ENCODE measurements around the gene ABCA4. TPM values are rescaled to one million over a fixed set of nuclear protein-coding genes. Genes with fewer than 3 reads are reported as not detected.
A peak's percentile ranks its signal among the peaks of the same experiment; 100 is the strongest.
"Not testable (repeated sequence)": the region's sequence is repeated elsewhere in the genome, so short reads cannot be mapped to it uniquely, and the experiment has no call there.

Gene ABCA4
- polyA plus RNA-seq, 12 donors, result 0.20 to 2.3 (median 0.70) TPM; not detected in 2

DNA sequence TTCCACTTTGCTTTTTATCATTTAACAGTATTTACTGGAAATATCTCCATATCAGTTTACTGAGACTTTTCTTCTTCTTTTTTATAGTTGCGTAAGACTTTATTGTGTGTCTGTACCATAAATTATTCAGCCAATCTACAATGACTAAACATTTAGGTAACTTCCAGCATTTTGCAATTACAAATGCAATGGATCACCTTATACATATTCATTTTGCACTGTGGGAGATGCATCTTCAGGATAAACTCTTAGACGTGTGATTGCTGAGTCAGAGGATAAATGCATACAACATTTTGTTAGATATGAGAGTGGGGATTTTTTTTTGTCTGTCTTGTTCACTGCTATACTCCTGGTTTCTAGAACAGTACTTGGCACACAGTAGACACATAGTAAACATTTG, 116.0 kb downstream of the ABCA4 start:
- no peak for DNase-seq

DNA sequence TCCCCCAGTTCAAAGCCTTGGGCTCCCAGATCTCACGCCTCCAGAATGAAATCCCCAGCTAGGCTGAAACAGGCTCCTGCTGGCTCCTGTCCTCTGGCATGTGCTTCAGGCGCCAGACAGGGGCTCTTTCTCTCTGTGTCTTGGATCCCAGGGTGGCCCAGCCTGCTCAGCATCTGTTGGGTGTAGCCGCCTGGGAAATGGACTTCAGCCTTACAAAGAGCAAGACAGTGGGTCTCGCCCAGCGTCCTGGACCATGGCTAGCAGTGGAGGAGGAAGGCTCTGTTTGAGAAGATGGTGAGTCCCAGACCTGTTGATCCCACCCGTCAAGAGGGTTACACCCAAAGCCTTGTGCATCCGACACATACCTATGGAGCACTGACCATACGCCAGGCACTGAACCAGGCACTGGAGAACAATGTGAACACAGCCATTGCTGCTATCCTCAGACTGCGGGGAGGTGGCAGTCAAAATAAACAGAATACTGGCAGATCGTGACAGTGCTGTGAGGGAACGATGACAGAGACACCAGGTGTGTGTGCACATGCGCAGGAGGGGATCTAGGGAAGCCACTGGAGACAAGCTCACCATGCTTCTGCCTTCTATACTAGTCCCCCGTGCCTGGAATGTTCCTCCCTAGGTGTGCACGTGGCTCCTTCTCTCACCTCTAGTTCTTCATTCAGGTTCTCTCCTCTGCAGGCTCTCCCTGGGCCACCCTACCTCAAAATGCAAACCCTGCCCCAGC, 118.7 kb downstream of the ABCA4 start:
- no peak for DNase-seq

DNA sequence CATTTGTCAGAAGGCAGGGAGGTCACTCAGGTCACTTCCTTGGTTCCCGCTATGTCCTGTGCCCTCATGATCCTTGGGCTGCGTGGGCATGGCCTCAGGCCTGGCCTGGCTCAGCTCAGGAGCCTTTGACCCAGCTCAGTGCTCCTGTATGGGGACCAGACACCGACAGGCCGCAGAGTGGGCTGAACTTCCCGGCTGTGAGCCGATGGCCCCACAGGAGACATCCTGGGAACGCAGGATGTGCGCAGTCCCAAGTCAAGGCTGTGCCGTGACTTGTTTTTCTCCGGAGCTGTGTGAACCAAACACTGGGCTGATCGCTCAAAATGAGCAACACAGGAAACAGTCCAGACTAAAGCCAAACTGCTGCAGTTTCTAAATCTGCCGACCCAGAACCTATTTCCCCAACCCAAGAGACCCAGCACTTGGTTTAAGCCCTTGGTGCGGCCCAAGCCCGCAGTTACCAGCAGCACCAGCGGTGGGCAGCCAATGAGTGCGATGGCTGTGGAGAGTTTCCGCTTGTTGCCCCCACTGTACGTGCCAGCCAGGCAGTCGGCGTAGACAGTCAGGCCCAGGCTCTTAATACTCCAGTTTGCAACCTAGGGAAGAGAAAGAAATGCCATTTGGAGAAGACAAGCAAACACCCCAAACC, 119.4 kb downstream of the ABCA4 start:
- DNase-seq, result no peak

DNA sequence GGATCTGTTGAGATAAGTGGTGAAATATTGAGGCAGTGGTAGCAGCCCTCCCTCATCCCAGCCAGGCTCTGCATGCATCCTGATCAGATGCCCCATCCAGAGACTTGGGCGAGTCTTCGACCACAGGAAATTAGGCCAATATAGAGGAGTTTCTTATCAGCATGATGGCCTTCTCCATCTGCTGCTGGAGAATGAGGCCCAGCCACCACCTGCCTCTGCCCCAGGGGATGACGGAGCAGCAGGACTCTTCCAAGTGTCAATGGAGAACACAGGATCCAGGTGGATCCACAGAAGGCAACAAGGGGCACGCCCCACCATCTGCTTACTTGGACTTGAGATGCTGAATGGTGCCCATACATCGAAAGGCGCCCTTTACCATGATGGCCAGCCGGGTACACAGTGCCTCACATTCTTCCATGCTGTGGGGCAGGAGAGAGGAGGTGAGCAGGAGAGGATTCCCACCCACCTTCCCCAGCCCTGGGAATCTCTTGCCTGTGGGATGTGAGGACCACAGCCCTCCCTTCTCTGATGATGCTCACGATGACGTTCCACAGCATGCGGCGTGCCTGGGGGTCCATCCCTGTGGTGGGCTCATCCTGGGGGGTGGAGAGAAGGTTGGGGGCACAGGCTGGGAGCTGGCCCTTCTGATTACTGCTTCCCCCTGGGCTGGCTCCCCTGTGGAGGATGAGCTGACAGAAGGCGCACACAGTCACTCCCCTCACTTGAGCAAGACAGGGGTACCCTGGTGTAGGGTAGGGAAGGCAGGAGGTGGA, 120.3 kb downstream of the ABCA4 start:
- no peak for DNase-seq

DNA sequence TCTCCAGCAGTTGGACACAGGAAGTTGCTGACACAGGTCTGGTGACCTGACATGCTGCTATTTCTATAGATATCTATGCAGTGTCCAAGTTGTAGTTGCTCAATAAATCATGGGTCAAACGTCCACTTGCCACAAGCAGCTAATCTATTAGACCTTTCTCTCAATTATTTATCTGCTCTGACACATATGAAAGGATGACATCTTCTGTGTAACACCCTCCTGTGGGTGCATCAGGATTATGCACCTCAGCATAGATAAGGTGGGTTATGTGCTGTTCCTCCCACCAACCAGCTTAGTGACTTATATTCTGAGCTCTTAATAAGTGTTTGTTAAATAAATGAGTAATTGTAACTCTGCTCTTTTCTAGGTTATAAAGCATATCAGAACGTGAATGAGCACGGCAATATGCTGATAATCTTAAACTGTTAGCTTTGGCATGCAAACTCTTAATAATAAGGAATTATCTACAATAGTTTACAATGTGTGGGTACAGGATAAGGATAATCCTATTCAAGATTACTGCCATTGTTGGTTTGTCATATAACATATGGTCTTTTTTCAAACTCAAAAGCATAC, 121.0 kb downstream of the ABCA4 start:
- DNase-seq, result no peak

DNA sequence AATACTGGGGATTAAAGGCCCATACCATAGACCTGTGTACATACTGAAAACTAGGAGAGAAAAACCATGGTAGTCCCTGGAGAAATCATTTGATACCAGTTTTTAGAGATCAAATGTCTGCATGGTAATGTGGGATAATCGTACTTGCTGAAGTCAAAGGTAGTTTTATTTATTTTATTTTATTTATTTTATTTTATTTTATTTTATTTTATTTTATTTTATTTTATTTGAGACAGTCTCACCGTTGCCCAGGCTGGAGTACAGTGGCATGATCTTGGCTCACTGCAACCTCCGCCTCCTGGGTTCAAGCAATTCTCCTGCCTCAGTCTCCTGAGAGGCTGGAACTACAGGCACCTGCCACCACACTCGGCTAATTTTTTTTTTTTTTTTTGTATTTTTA, 122.4 kb downstream of the ABCA4 start:
- not testable (repeated sequence) for DNase-seq

DNA sequence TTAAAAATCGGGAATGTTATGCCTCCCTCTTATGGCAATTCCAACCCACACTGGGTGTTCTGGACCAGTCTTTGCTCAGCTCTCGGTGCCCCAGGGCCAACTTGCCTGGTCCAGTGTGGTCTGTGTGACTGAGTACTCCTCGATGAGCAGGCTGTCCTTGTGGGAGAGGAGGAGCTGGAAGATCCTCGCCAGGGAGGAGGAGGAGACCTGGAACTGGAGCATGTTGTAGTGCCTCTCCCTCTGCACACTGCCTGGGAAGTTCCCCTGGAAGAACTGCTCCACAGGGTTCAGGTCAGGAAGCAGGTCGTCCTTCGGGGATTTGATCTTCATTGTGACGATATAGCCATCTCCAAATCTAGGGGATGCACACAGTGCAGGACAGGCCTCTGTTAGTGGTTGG, 123.2 kb downstream of the ABCA4 start:
- no peak for DNase-seq

DNA sequence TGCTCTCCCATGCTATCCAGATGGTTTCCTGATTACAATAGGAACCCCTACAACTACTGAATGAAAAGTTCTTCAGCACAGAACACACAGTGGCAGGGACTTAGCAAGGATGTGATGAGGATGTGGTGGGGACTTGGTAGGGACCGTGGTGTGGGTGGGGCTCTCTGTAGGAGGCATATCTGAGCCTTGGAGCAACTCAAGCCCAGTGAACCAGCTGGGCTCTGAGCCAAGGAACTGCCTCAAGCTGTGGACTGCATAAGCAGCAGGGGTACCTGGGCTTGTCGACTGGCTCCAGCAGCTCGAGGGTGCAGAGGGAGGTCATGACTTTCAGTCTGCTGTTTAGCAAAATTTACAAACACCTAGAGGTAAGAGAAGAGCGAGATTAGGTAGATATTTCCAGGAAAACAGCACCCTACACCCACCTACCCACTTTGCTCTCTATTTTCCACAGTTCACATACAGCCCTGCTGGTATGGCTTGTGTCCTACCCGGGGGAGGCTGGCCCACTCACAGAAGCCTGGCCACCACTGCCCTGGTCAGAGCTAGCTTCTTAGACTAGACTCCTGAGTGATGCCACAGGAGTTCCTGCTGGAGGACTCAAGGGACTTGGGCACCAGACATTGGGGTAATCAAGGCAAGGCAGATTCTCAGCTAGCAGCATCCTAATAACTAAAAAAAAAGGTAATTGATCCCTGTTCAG, 125.0 kb downstream of the ABCA4 start:
- DNase-seq, result no peak

DNA sequence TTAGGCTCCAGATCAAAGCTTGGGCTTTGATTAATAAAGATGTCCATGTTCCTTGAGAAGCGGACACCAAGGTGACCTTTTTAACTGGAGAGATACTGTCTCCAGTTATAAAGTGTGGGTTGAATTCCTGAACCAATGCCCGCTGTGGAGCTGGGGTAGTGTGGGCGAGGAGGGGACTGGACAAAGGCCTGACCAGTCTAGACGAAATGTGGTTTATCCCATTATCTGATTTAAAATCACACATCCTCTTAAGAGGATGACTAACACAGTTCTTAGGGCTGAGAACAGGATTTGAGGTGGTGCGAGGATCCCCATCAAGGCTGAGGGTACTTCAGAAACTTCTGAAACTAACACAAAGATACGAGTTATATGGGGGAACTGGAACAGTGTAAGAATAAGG, 127.2 kb downstream of the ABCA4 start:
- no peak for DNase-seq

DNA sequence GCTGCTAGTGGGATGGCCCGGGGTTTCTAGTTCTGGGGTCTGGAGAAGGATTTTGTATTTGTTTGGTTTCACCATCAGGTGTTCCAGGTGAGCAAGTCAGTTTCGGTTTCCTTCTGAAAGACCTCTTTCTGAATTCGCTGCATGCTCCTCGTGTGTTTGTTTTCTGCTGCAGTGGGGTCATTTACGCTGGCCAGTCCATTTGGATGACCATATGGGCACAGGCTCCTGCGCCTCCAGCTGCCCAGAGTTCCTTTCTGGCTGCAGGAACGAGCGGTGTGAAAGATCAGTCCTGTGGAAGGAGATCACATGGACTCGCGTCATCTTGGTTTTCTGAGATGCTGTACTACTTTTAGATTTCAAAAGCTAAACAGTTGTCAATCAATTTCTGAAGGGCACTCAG, 128.0 kb downstream of the ABCA4 start:
- no peak for DNase-seq

DNA sequence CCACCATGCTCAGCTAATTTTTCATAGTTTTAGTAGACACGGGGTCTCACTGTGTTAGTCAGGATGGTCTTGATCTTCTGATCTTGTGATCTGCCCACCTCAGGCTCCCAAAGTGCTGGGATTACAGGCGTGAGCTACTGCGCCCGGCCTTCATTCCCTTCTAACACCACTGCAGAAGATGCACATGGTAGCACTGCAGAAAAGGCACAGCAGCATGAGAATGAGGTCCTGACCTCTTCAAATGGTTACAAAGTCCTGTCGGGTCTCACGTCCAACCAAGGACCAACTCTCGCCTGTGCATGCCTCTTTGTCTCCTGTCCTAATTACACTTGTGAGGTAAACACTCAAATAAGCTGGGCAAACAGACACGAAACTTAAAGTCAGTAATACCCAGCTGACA, 128.8 kb downstream of the ABCA4 start:
- no peak for DNase-seq

DNA sequence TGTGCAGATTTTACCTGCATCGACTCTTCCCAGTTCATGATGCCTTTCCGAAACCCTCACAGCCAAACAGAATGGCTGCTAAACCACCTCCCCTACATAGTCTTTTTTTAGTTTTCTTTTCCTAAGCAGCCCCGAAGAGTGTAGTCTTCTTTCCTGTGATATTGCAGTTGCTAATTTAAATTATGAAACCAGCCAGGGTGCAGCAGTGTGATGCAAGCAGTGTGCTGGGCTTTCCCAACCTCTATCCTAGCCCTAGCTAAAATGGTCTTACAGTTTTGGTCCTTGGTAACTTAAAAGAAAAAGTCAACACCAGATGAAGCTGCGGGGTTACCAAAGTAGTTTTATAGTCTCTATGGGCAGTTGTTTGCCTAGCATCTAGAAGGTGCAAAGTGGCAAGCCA, 129.7 kb downstream of the ABCA4 start:
- DNase-seq, result no peak

DNA sequence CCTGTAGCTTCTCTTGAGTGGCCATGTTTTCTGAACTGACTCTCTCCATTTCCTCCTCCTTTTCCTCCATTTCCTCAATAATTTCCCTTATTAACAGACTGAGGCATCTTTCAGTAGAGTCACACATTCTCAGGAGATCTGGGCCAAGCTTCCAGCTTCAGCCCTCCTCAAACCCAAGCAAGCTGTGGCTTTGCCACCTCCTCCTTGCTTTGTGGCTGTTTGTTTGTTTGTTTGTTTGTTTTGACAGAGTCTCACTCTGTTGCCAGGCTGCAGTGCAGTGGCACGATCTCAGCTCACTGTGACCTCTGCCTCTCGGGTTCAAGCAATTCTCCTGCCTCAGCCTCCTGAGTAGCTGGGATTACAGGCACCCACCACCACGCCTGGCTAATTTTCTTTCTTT, 130.5 kb downstream of the ABCA4 start:
- DNase-seq, result not testable (repeated sequence)

DNA sequence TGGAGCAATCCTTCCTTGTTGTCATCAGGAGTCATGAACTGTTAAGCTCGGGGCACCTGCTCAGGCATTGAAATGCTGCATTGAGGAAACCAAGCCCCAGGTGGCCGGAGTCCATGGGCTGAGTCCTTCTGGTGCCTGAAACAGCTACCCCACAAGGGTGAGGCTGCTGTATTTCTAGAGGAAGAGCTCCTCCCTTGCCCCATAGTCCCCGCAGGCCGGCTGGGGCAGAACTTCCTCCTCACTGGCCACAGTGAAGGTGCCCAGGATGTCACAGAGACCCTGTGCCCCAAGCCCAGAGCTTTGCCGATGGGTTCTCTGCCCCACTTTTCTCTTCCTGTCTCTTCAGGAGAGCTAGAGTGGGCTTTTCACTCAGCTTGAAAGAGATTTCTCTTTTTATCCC, 130.9 kb downstream of the ABCA4 start:
- no peak for DNase-seq

DNA sequence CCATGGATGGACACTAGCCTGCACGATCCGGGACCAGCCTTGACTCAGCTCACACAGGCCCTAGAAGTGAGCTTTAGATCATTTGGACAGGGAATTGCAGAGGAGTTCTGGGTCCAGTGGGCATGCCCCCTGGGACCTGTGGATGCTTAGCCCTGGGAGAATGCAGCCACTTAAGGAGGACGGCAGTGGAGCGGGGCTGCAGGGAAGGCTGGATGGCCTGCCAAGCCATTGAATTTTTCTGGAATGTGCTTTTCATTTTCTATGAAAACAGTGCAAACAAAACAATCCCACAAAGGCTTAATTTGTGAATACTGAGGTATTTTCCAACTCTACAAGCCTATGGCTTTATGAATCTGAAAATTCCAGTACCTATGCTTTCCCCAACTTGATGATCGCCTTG, 131.3 kb downstream of the ABCA4 start:
- DNase-seq, result no peak

DNA sequence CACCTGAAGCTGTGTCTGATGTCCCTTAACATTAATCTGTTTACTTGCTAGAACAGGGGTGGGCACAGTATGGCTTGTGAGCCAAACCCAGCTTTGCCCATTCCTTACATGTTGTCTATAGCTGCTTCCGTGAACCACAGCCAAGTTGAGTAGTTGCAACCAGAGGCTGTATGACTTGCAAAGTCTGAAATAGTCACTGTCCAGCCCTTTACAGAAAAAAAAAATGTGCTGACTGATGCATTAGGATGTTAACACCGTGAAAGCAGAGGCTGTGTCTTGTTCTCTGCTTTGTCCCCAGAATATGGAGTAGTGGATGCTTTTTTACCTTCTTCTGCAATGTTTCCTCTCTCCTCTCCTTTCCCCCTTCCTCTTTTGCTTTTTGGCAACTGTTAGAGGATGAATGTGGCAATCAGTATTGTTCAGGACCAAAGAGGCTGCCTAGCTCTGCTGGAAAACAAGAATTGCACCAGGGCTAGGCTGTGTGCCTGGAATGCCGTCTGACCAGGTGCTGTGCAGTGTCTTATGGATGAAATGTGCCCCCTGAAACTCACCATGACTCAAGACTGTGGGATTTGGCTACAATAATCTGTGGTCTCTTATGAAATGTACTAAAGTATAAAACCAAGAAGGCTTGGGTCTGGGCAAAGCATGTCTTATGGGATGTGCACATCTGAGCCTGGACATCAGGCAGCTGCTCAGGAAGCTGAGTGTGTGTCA, 132.2 kb downstream of the ABCA4 start:
- peak; percentile 5 for DNase-seq

DNA sequence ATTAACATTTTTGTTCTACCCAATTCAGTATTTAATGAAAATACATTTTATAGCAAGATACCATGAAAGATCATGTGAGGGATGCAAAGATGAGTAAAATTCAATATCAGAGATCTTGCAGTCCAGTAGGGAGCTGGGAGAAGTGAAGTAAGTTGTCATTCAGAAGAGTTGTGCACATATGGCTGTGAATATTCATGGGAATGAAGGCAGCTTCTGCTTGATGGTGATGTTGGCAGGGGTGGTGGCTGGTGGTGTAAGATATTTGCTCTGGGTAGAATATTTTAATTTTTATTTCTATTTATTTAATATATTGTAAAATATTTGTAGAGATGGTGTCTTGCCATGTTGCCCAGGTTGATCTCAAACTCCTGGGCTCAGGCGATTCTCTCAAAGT, 139.7 kb downstream of the ABCA4 start:
- DNase-seq, result no peak

DNA sequence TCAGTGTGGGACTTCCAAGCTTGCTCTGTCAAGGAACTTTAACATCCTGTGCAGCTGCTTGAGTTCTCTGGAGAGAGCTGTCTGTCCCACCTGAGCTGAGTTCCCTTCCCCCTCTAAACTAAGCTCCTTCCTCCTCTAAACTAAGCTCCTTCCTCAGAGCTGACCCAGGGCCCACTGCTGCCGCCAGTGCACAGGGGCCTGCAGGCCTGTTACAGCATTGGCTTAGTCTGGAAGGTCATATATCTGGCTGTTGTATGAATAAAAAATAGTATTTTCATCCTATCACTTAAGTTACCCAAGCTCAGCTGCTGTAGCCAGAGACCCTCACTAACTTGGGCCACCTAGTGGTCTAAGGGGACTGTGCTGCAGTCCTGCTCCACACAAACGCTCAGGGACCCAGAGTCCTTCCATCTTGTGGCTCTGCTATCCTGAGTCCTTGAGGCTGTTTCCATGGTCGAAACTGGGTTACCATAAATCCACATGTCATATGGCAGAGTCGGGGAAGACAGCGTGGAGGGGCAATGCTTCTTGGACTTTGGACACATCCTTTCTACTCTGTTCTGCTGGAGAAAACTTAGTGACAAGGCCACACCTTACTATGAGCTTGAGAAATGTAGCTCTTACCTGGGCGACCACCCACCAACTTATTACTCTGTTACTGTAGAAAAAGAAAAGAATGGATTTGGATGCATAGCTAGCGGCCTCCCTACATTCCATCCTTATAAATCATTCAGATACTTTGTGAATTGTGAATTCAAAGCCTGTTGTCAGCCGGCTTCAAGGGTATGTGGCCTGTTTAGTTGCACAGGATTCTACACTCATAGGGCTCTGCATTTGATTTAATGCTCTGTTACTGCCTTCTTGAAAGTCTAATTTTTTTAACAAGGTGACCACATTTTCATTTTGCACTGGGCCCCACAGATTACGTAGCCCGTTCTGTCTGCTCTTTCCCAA, 140.4 kb downstream of the ABCA4 start:
- DNase-seq, result no peak

DNA sequence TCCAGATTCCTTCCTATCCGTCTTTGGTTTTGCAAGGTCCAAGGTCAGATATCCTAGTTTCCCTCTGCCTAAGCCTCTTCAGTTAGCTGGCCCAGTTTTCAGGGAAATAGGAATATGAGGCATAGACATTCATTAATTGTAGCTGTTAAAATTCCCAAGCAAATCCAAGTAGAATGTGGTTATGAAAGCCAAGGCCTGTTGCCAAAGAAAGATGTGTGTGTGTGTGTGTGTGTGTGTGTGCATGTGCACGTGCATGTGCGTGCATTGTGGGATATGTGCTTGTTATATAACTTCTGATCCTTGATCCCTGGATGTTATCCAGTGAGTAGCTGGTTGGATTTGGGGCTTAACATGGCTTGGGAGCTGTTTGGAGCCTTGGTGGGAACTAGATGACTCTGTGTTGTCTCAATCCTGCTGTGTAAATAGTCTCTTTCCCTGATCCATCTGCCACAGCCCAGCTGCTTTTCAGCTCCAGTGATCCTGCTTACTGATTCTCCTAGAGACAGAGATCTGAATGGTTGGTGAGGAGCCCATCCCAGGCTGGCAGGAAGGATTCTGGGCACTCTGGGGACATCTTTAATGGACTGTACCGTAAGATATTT, 141.1 kb downstream of the ABCA4 start:
- peak; percentile 73 for DNase-seq

All from muscle of arm (tissue), 12 donors.